Esophagus squamous epithelium (tissue), 5 donors: ENCODE results near the gene MED13L. TPM values are rescaled to one million over a fixed set of nuclear protein-coding genes. Genes with fewer than 3 reads are reported as not detected.

ENCODE experiments used
- DNase-seq: peaks from one replicate; lab custom pipeline; 2025; lab: John Stamatoyannopoulos, UW
- H3K27ac ChIP-seq, 4 donors: fragments of 200-600 bp; sonication (generic); one replicate each; pipeline ENCODE4 v1.5.1; 2016 to 2019; ENCODE audit warnings: mild to moderate bottlenecking in 1 of 4
- H3K27me3 ChIP-seq, 4 donors: fragments of 200-600 bp; sonication (generic); 1 replicate in 3 of 4; 2 replicates in 1 of 4; pipeline versions ENCODE4 v1.5.1 to v1.6.0; 2017 to 2021; ENCODE audit warnings: antibody characterized with exemption in 1 of 4
- H3K36me3 ChIP-seq, 3 donors: fragments of 200-600 bp; sonication (generic); one replicate each; pipeline ENCODE4 v1.5.1; 2016 to 2019
- H3K4me1 ChIP-seq, 3 donors: fragments of 200-600 bp; sonication (generic); one replicate each; pipeline ENCODE4 v1.5.1; 2017 to 2019
- H3K4me3 ChIP-seq, 4 donors: fragments of 200-600 bp; sonication (generic); 1 replicate in 3 of 4; 2 replicates in 1 of 4; pipeline ENCODE4 v1.5.1; 2016 to 2019; ENCODE audit warnings: mild to moderate bottlenecking in 2 of 4, moderate library complexity in 1 of 4
- H3K9me3 ChIP-seq, 3 donors: fragments of 200-600 bp; sonication (generic); one replicate each; pipeline ENCODE4 v1.5.1; 2016 to 2019
- POLR2A ChIP-seq, 4 donors: fragments of 450-650 bp; IDR thresholded peaks; one replicate each; pipeline ENCODE4 v1.6.1; 2017; ENCODE audit warnings: antibody characterized with exemption in 4 of 4, mild to moderate bottlenecking in 4 of 4, moderate library complexity in 3 of 4
- WGBS, 2 donors: methylation state at CpG; one replicate each; pipeline ENCODE4 v1.1.5; 2018; 5-methylcytosine and 5-hydroxymethylcytosine counted together
- intact Hi-C: fragments of 100-400 bp; cut with DNase I; formaldehyde crosslinking; loops from one replicate; pipeline ENCODE4 v1.15.0; 2022
- total RNA-seq, 4 donors: library from RNA; depleted of rRNA; stranded (reverse); fragments of >200 nt; gene quantifications; one replicate each; pipeline ENCODE4 v1.1.0, GENCODE V29; 2016
- TF ChIP-seq, protein P1 (sequence below), 6 experiments: fragments of 450-650 bp in 4 of 6; fragments of 200-600 bp in 2 of 6; sonication (generic) in 2 of 6; IDR thresholded peaks; one replicate each; pipeline ENCODE4 v1.5.1; 2016 to 2019; ENCODE audit warnings: antibody characterized with exemption in 6 of 6, mild to moderate bottlenecking in 4 of 6, moderate library complexity in 4 of 6
- donor health status: DM: yes; HTN: yes; CAD: no.

The MED13L gene
- total RNA-seq, 4 donors from 2014 or later, result 52.2 to 137 (median 62.1) TPM

DNA sequence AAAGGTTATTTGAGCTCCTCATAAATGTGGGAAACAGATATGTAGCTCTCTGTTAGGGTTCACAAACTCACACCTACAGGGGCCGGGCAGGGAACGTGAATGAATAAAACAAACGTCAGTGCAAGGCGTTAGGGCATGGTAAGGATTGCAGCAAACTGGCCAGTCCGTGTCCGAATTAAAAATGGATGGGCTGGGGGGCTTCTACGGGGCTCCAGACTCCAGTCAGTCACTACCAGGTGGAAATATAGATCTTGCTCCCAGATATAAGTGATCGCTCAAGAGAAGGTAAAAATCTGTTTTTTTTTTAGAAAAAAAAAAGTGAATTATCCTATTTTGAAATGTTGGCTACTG, 333.1 kb downstream of the MED13L start:
- no peak for TF ChIP-seq POLR2A (IDR thresholded peaks at IDR 0.05)
- TF ChIP-seq, protein P1, sequence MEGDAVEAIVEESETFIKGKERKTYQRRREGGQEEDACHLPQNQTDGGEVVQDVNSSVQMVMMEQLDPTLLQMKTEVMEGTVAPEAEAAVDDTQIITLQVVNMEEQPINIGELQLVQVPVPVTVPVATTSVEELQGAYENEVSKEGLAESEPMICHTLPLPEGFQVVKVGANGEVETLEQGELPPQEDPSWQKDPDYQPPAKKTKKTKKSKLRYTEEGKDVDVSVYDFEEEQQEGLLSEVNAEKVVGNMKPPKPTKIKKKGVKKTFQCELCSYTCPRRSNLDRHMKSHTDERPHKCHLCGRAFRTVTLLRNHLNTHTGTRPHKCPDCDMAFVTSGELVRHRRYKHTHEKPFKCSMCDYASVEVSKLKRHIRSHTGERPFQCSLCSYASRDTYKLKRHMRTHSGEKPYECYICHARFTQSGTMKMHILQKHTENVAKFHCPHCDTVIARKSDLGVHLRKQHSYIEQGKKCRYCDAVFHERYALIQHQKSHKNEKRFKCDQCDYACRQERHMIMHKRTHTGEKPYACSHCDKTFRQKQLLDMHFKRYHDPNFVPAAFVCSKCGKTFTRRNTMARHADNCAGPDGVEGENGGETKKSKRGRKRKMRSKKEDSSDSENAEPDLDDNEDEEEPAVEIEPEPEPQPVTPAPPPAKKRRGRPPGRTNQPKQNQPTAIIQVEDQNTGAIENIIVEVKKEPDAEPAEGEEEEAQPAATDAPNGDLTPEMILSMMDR (IDR thresholded peaks at IDR 0.05), result no peak
- Histone ChIP-seq H3K27ac (no peak overlapping the region), H3K4me1 (peaks cover 0 to 4% (median 0%) of the 10 kb centered on the region in 3 donors), H3K4me3 (no peak overlapping the region), H3K36me3 (no peaks in the 10 kb centered on the region), H3K9me3 (no peaks in the 10 kb centered on the region), H3K27me3 (no peaks in the 10 kb centered on the region)
- 92 to 96% methylated on average over 6 to 8 of the region's 8 CpGs for WGBS, 2 donors
- intact Hi-C loops, result no loop called here
- DNase-seq, result no peak

DNA sequence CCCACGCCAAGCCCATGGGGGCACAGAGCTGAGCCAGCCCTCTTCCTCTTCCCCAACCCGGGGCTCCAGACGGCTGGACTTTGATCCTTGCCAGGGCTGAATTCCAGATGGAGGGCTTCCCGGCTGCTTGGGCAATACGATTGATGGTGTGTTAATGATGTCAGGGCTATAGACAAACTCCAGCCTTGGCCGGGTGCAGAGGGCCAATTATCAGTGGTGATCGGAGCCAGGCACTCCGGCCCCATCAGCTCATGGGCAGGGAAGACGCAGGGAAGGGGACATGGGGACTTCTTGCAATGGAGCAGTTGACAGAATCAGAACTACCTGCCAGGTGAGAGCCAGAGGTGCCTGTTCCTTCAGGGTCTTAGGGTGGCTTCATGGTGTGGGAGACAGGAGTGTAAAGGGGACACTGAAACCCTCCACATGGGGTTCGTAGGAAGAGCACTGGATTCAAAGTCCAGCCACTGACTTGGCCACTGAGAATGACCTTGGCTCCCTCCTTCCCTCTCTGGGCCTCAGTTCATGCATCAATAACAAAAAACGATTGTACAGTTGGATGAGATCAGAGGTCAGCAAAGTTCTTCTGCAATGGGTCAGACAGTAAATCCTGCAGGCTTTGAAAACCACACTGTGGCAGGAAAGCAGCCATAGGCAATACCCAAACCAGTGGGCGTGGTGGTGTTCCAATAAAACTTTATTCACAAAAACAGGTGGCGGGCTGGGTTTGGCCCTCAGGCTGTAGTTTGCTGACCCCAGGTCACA, 333.7 kb downstream of the MED13L start:
- no peaks in the 10 kb centered on the region for H3K27me3 ChIP-seq
- no peak for TF ChIP-seq POLR2A (IDR thresholded peaks at IDR 0.05)
- TF ChIP-seq, protein P1 (IDR thresholded peaks at IDR 0.05), result no peak
- peaks cover 0 to 4% (median 0%) of the 10 kb centered on the region in 3 donors for H3K4me1 ChIP-seq
- no peaks in the 10 kb centered on the region for H3K9me3 ChIP-seq
- no peak overlapping the region for H3K27ac ChIP-seq
- no peak overlapping the region for H3K4me3 ChIP-seq
- intact Hi-C loops, result no loop called here
- H3K36me3 ChIP-seq, result no peaks in the 10 kb centered on the region
- WGBS, 2 donors, result 68 to 70% methylated on average over 2 to 9 of the region's 13 CpGs
- DNase-seq, result no peak

DNA sequence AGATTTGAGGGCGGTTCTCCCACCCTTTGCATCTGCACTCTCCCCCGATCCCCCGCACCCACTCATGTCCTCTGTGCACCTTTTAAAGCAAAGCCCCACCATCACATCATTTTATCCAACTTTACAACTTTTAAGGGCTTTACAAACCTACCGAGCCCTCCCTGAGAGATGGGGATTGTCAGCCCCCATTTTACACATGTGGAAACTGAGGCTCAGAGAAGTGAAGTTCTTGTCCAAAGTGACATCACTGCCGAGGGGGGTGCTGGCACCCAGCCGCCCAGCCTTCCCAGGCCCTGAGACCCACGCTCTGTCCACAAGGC, 334.2 kb downstream of the MED13L start:
- Histone ChIP-seq H3K36me3 (no peaks in the 10 kb centered on the region), H3K27ac (no peak overlapping the region), H3K9me3 (no peaks in the 10 kb centered on the region), H3K4me3 (no peak overlapping the region), H3K27me3 (no peaks in the 10 kb centered on the region), H3K4me1 (peaks cover 0 to 4% (median 0%) of the 10 kb centered on the region in 3 donors)
- intact Hi-C loops, result no loop called here
- TF ChIP-seq, protein P1 (IDR thresholded peaks at IDR 0.05), result no peak
- TF ChIP-seq POLR2A (IDR thresholded peaks at IDR 0.05), result no peak
- WGBS, 2 donors, result 76 to 83% methylated on average over 5 to 7 of the region's 7 CpGs
- no peak for DNase-seq

DNA sequence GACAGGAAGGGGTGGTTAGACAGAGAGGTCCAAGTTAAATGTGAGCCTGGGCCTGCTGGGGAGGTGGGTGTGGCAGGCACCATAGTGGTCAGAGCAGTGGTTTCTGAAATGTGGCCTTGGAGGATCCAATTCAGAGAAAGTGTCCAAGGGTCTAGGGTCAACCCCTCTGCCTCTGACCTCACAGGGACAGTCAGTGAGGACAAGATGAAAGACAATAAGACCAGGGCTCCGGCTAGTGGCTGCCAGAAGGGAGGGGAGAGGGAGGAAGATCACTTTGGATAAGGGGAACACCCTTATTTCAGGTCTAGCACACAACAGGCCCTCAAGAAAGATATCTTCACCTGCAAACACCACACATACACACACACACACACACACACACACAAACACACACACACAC, 335.1 kb downstream of the MED13L start:
- Histone ChIP-seq H3K27me3 (no peaks in the 10 kb centered on the region), H3K9me3 (no peaks in the 10 kb centered on the region), H3K27ac (no peak overlapping the region), H3K4me3 (no peak overlapping the region), H3K36me3 (no peaks in the 10 kb centered on the region), H3K4me1 (peaks cover 0 to 4% (median 0%) of the 10 kb centered on the region in 3 donors)
- no peak for TF ChIP-seq POLR2A (IDR thresholded peaks at IDR 0.05)
- TF ChIP-seq, protein P1 (IDR thresholded peaks at IDR 0.05), result no peak
- intact Hi-C loops, result no loop called here
- 100% methylated on average over 1 of the region's 1 CpG; no CpG with 5 or more reads in 1 of the 2 donors for WGBS, 2 donors
- DNase-seq, result no peak

DNA sequence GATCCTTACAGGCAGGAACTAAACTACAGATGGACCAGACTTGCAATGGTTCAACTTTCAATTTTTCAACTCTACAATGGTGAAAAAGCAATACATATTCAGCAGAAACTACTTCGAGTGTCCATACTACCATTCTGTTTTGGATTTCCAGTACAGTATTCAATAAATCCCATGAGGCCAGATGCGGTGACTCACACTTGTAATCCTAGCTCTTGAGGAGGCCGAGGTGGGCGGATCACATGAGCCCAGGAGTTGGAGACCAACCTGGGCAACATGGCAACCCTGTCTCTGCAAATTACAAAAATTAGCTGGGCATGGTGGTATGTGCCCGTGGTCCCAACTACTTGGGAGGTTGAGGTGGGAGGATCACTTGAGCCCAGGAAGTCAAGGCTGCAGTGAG, 336.1 kb downstream of the MED13L start:
- no peaks in the 10 kb centered on the region for H3K9me3 ChIP-seq
- H3K27ac ChIP-seq, result no peak overlapping the region
- no peak for TF ChIP-seq POLR2A (IDR thresholded peaks at IDR 0.05)
- TF ChIP-seq, protein P1 (IDR thresholded peaks at IDR 0.05), result no peak
- no peaks in the 10 kb centered on the region for H3K27me3 ChIP-seq
- H3K36me3 ChIP-seq, result no peaks in the 10 kb centered on the region
- DNase-seq, result no peak
- intact Hi-C loops, result no loop called here
- 75 to 83% methylated on average over 3 to 5 of the region's 5 CpGs for WGBS, 2 donors
- H3K4me3 ChIP-seq, result no peak overlapping the region
- H3K4me1 ChIP-seq, result peaks cover 0 to 4% (median 0%) of the 10 kb centered on the region in 3 donors
